RWPE2 (cell line): ENCODE measurements around the gene ZFR.
"Not testable (repeated sequence)": the region's sequence is repeated elsewhere in the genome, so short reads cannot be mapped to it uniquely, and the experiment has no call there.

Experiments
- ATAC-seq: fragments of 200-7000 bp; cut with Tn5 transposase; 3 replicates; pipeline ENCODE4 v1.9.1; 2021; ENCODE audit warnings: low read depth
- DNase-seq: peaks from one replicate; pipeline ENCODE4 v3.0.0-alpha.2; 2020; ENCODE audit warnings: low spot score
- H3K27ac ChIP-seq: fragments of 450-650 bp; 2 replicates; pipeline ENCODE4 v1.5.1; 2017; ENCODE audit warnings: mild to moderate bottlenecking; ENCODE audit not compliant: poor library complexity, severe bottlenecking
- H3K27me3 ChIP-seq: fragments of 250-450 bp; sonication (Bioruptor Pico); 2 replicates; pipeline ENCODE4 v1.5.1; 2021; ENCODE audit warnings: mild to moderate bottlenecking, moderate library complexity; ENCODE audit not compliant: insufficient read depth, poor library complexity, severe bottlenecking
- H3K36me3 ChIP-seq: fragments of 250-450 bp; sonication (Bioruptor Pico); 2 replicates; pipeline ENCODE4 v1.5.1; 2020; ENCODE audit warnings: low read depth, mild to moderate bottlenecking, moderate library complexity
- H3K4me1 ChIP-seq: fragments of 250-450 bp; sonication (Bioruptor Pico); 2 replicates; pipeline ENCODE4 v1.5.1; 2021; ENCODE audit warnings: mild to moderate bottlenecking, moderate library complexity; ENCODE audit not compliant: insufficient read depth, poor library complexity, severe bottlenecking
- H3K4me3 ChIP-seq: fragments of 250-450 bp; sonication (Bioruptor Pico); 2 replicates; pipeline ENCODE4 v1.5.1; 2021; ENCODE audit warnings: mild to moderate bottlenecking, moderate library complexity; ENCODE audit not compliant: severe bottlenecking
- H3K9me3 ChIP-seq: fragments of 250-450 bp; sonication (Bioruptor Pico); 2 replicates; pipeline ENCODE4 v1.5.1; 2021; ENCODE audit warnings: mild to moderate bottlenecking, moderate library complexity; ENCODE audit not compliant: severe bottlenecking
- CTCF ChIP-seq: fragments of 450-650 bp; IDR thresholded peaks from one replicate; pipeline ENCODE4 v1.5.1; 2017; ENCODE audit warnings: mild to moderate bottlenecking, moderate library complexity; ENCODE audit not compliant: poor library complexity, severe bottlenecking

Gene ZFR

DNA sequence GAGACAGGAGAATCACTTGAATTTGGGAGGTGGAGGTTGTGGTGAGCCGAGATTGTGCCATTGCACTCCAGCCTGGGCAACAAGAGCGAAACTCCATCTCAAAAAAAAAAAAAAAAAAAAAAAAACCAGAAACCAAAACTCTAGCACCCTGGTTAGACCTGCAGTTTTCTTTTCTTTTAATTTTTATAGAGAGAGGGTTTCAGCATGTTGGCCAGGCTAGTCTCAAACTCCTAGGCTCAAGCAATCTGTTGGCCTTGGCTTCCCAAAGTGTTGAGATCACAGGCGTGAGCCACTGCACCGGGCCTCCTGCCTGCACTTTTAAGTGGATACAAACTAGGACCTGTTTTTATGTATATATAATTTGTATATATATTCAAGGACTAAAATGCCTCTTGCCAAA is 118.9 kb downstream of the ZFR start:
- no peaks in the 10 kb centered on the region for H3K4me1 ChIP-seq
- H3K9me3 ChIP-seq = peaks cover 3% of the 10 kb centered on the region
- TF ChIP-seq CTCF = no peak
- H3K4me3 ChIP-seq = no peak overlapping the region
- ATAC-seq (no peak), DNase-seq (no peak)
- H3K27ac ChIP-seq = no peak overlapping the region
- H3K36me3 ChIP-seq = no peaks in the 10 kb centered on the region
- no peaks in the 10 kb centered on the region for H3K27me3 ChIP-seq

GRCh38 chr5:32325062-32325461 is 119.5 kb downstream of the ZFR start:
- TF ChIP-seq CTCF = no peak
- no peaks in the 10 kb centered on the region for H3K4me1 ChIP-seq
- ATAC-seq = peak; percentile 47
- H3K27me3 ChIP-seq = no peaks in the 10 kb centered on the region
- H3K9me3 ChIP-seq = peaks cover 3% of the 10 kb centered on the region
- DNase-seq = no peak
- H3K4me3 ChIP-seq = no peak overlapping the region
- no peak overlapping the region for H3K27ac ChIP-seq
- H3K36me3 ChIP-seq = no peaks in the 10 kb centered on the region

GRCh38 chr5:32323741-32324140 is 120.8 kb downstream of the ZFR start:
- no peak for ATAC-seq
- DNase-seq = no peak

DNA sequence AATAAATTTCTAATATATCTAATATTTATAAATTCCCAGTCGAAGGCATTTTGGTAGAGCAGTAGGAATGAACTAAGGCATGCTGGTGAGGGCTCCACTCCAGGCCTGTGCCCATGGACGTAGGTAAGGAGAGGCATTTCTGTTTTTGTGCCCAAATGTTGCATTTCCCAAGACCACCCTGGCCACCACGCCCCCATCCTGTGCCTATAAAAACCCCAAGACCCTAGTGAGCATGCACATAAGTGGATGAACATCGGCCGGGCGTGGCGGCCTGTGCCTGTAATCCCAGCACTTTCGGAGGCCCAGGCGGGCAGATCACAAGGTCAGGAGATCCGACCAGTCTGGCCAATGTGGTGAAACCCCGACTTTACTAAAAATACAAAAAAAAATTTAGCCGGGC is 121.7 kb downstream of the ZFR start:
- Histone ChIP-seq H3K4me3 (no peak overlapping the region), H3K27me3 (no peaks in the 10 kb centered on the region), H3K27ac (no peak overlapping the region), H3K36me3 (no peaks in the 10 kb centered on the region), H3K4me1 (no peaks in the 10 kb centered on the region), H3K9me3 (peaks cover 3% of the 10 kb centered on the region)
- ATAC-seq = no peak
- TF ChIP-seq CTCF = no peak
- no peak for DNase-seq

More at GRCh38 chr5:32323741-32324140, 120.8 kb downstream of the ZFR start:
- TF ChIP-seq CTCF = no peak
- Histone ChIP-seq H3K4me1 (no peaks in the 10 kb centered on the region), H3K27me3 (no peaks in the 10 kb centered on the region), H3K4me3 (no peak overlapping the region), H3K36me3 (no peaks in the 10 kb centered on the region), H3K9me3 (peaks cover 3% of the 10 kb centered on the region), H3K27ac (no peak overlapping the region)

GRCh38 chr5:32321787-32322186 is 122.8 kb downstream of the ZFR start:
- ATAC-seq, H3K9me3 ChIP-seq, DNase-seq, H3K4me1 ChIP-seq, H3K36me3 ChIP-seq, H3K4me3 ChIP-seq, H3K27me3 ChIP-seq, H3K27ac ChIP-seq: not testable (repeated sequence)

- H3K27me3 ChIP-seq = no peaks in the 10 kb centered on the region
- H3K27ac ChIP-seq = no peak overlapping the region
- DNase-seq = peak; percentile 66
- no peak for TF ChIP-seq CTCF
- ATAC-seq = no peak
- H3K4me1 ChIP-seq = no peaks in the 10 kb centered on the region
- peaks cover 3% of the 10 kb centered on the region for H3K9me3 ChIP-seq
- H3K36me3 ChIP-seq = no peaks in the 10 kb centered on the region
- H3K4me3 ChIP-seq = no peak overlapping the region
Observed at GRCh38 chr5:32320576-32320975, 124.0 kb downstream of the ZFR start.
